ENCODE data around the gene GFI1.
"Not testable (repeated sequence)": the region's sequence is repeated elsewhere in the genome, so short reads cannot be mapped to it uniquely, and the experiment has no call there.

GFI1 gene

DNA sequence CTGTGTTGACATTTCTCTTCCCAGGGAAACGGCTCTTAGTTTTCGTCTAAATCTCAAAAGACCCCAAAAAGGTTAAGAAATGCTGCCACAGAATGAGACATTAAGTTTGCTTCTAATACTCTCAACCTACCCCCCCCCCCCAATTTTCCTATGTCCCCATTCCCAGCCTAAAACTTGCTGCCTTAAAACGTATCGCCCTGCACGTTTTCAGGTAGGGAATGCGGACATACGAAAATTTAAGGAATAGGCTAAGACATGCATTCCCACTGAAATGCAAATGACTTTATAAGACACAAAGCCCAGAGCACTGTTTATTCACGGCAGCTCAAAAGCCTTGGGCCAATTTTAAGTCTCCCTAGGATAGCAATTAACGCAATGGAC lies 45.4 kb downstream of the GFI1 start:
- no peaks in the 10 kb centered on the region for H3K9me2 ChIP-seq (replicated peaks; ENCODE audit: insufficient read depth, low read length)
- H3K4me3 ChIP-seq (ENCODE audit: insufficient read depth, low read length, poor library complexity, severe bottlenecking) = no peak overlapping the region
- no peak overlapping the region for H3K9ac ChIP-seq (ENCODE audit: low read length)
- H3K9me3 ChIP-seq (ENCODE audit: insufficient read depth, low read length) = no peaks in the 10 kb centered on the region
- TF ChIP-seq, protein P1, sequence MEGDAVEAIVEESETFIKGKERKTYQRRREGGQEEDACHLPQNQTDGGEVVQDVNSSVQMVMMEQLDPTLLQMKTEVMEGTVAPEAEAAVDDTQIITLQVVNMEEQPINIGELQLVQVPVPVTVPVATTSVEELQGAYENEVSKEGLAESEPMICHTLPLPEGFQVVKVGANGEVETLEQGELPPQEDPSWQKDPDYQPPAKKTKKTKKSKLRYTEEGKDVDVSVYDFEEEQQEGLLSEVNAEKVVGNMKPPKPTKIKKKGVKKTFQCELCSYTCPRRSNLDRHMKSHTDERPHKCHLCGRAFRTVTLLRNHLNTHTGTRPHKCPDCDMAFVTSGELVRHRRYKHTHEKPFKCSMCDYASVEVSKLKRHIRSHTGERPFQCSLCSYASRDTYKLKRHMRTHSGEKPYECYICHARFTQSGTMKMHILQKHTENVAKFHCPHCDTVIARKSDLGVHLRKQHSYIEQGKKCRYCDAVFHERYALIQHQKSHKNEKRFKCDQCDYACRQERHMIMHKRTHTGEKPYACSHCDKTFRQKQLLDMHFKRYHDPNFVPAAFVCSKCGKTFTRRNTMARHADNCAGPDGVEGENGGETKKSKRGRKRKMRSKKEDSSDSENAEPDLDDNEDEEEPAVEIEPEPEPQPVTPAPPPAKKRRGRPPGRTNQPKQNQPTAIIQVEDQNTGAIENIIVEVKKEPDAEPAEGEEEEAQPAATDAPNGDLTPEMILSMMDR (IDR thresholded peaks at IDR 0.05; ENCODE audit: insufficient read depth, low read length, poor library complexity, severe bottlenecking) = no peak
- no peak for TF ChIP-seq EZH2phosphoT487 (conservative IDR thresholded peaks at IDR 0.05; ENCODE audit: low read length)
- no peaks in the 10 kb centered on the region for H4K20me1 ChIP-seq (ENCODE audit: low read depth, low read length)
- no peak overlapping the region for H3K4me2 ChIP-seq (ENCODE audit: low read depth, low read length, poor library complexity, severe bottlenecking)
- no peak overlapping the region for H2AFZ ChIP-seq (ENCODE audit: low read depth, low read length, severe bottlenecking)
- H3F3A ChIP-seq (ENCODE audit: insufficient read depth) = no peaks in the 10 kb centered on the region
- H3K36me3 ChIP-seq (ENCODE audit: low read length) = no peaks in the 10 kb centered on the region
- H3K27me3 ChIP-seq (ENCODE audit: low read length) = no peaks in the 10 kb centered on the region
- H3K27ac ChIP-seq (ENCODE audit: low read depth, low read length) = no peak overlapping the region
- H3K79me2 ChIP-seq (ENCODE audit: insufficient read depth, low read length) = no peaks in the 10 kb centered on the region

DNA sequence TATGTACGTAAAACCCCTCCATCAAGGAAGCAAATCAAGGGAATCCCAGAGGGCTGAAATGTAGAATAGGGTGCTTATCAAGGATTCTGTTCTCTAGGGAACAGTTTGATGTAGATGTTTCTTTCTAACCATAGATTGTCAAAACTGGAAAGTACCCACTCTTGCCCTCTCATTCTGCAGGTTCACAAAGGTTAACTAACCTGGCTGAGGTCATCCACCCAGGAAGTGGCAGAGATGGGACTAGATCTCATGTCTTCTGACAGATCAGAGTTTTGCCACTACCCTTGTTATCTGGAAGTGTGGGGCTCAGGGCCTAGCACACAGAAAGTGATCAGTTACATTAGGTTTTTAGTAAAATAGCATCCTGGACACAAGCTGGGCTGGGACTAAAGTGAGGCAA lies 47.4 kb downstream of the GFI1 start:
- Histone ChIP-seq H3K27me3 (ENCODE audit: low read length) (no peaks in the 10 kb centered on the region), H3K79me2 (ENCODE audit: insufficient read depth, low read length) (no peaks in the 10 kb centered on the region), H4K20me1 (ENCODE audit: low read depth, low read length) (no peaks in the 10 kb centered on the region), H2AFZ (ENCODE audit: low read depth, low read length, severe bottlenecking) (no peak overlapping the region), H3K27ac (ENCODE audit: low read depth, low read length) (no peak overlapping the region), H3K9me3 (ENCODE audit: insufficient read depth, low read length) (no peaks in the 10 kb centered on the region), H3F3A (ENCODE audit: insufficient read depth) (no peaks in the 10 kb centered on the region), H3K36me3 (ENCODE audit: low read length) (no peaks in the 10 kb centered on the region), H3K9ac (ENCODE audit: low read length) (no peak overlapping the region), H3K4me3 (ENCODE audit: insufficient read depth, low read length, poor library complexity, severe bottlenecking) (no peak overlapping the region), H3K9me2 (replicated peaks; ENCODE audit: insufficient read depth, low read length) (no peaks in the 10 kb centered on the region), H3K4me2 (ENCODE audit: low read depth, low read length, poor library complexity, severe bottlenecking) (no peak overlapping the region)
- TF ChIP-seq, protein P1 (IDR thresholded peaks at IDR 0.05; ENCODE audit: insufficient read depth, low read length, poor library complexity, severe bottlenecking) = no peak
- no peak for TF ChIP-seq EZH2phosphoT487 (conservative IDR thresholded peaks at IDR 0.05; ENCODE audit: low read length)

DNA sequence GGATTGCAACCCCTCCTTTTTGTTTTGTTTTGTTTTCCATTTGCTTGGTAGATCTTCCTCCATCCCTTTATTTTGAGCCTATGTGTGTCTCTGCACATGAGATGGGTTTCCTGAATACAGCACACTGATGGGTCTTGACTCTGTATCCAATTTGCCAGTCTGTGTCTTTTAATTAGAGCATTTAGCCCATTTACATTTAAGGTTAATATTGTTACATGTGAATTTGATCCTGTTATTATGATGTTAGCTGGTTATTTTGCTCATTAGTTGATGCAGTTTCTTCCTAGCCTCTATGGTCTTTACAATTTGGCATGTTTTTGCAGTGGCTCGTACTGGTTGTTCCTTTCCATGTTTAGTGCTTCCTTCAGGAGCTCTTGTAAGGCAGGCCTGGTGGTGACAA lies 52.2 kb downstream of the GFI1 start:
- H3K27ac ChIP-seq (ENCODE audit: low read depth, low read length); H3K27me3 ChIP-seq (ENCODE audit: low read length); H3K36me3 ChIP-seq (ENCODE audit: low read length); H3K4me2 ChIP-seq (ENCODE audit: low read depth, low read length, poor library complexity, severe bottlenecking); H4K20me1 ChIP-seq (ENCODE audit: low read depth, low read length); H3F3A ChIP-seq (ENCODE audit: insufficient read depth); H3K9me3 ChIP-seq (ENCODE audit: insufficient read depth, low read length); H3K9me2 ChIP-seq (replicated peaks; ENCODE audit: insufficient read depth, low read length); H3K4me3 ChIP-seq (ENCODE audit: insufficient read depth, low read length, poor library complexity, severe bottlenecking); H3K9ac ChIP-seq (ENCODE audit: low read length); H3K79me2 ChIP-seq (ENCODE audit: insufficient read depth, low read length); H2AFZ ChIP-seq (ENCODE audit: low read depth, low read length, severe bottlenecking): not testable (repeated sequence)

DNA sequence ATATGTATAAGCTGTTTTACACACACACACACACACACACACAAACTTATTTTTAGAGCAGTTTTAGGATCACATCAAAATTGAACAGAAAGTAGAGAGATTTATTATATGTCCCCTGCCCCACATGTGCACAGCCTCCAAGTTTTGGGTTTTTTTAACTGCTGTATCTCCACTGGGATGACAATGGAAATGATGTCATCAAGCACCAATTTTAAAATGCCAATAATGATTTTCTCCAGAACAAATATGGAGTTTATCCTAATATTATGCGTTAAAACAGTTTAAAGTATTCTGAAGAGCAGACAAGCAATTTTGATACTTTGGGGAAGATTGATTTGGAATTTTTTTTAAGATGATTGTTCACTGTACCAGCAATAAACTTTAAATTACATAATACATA lies 56.7 kb downstream of the GFI1 start:
- Histone ChIP-seq H3K79me2 (ENCODE audit: insufficient read depth, low read length) (no peaks in the 10 kb centered on the region), H3K4me3 (ENCODE audit: insufficient read depth, low read length, poor library complexity, severe bottlenecking) (no peak overlapping the region), H3K27me3 (ENCODE audit: low read length) (no peaks in the 10 kb centered on the region), H3K27ac (ENCODE audit: low read depth, low read length) (no peak overlapping the region), H3K36me3 (ENCODE audit: low read length) (no peaks in the 10 kb centered on the region), H3K4me2 (ENCODE audit: low read depth, low read length, poor library complexity, severe bottlenecking) (no peak overlapping the region), H3K9me2 (replicated peaks; ENCODE audit: insufficient read depth, low read length) (no peaks in the 10 kb centered on the region), H4K20me1 (ENCODE audit: low read depth, low read length) (no peaks in the 10 kb centered on the region), H3K9ac (ENCODE audit: low read length) (no peak overlapping the region), H3F3A (ENCODE audit: insufficient read depth) (no peaks in the 10 kb centered on the region), H2AFZ (ENCODE audit: low read depth, low read length, severe bottlenecking) (no peak overlapping the region), H3K9me3 (ENCODE audit: insufficient read depth, low read length) (no peaks in the 10 kb centered on the region)
- TF ChIP-seq, protein P1 (IDR thresholded peaks at IDR 0.05; ENCODE audit: insufficient read depth, low read length, poor library complexity, severe bottlenecking) = no peak
- no peak for TF ChIP-seq EZH2phosphoT487 (conservative IDR thresholded peaks at IDR 0.05; ENCODE audit: low read length)
